ENCODE results near the gene CYB5R3. TPM values are rescaled to one million over a fixed set of nuclear protein-coding genes. Genes with fewer than 3 reads are reported as not detected.

CYB5R3 gene
- total RNA-seq, 1 donor from 2014 or later, result 105 TPM

- no peaks in the 10 kb centered on the region for H3K36me3 Mint-ChIP-seq (ENCODE audit: low read depth)
- no peak overlapping the region for H3K4me3 Mint-ChIP-seq
- no peaks in the 10 kb centered on the region for H3K9me3 Mint-ChIP-seq
- H3K27me3 Mint-ChIP-seq (ENCODE audit: low read depth), result no peaks in the 10 kb centered on the region
- peaks cover 12% of the 10 kb centered on the region for H3K4me1 Mint-ChIP-seq
- no peak for DNase-seq (ENCODE audit: low read depth, low spot score)
- no peak for TF ChIP-seq CTCF (conservative IDR thresholded peaks at IDR 0.05)
- H3K27ac Mint-ChIP-seq (ENCODE audit: unreplicated experiment), result no peak overlapping the region
Observed at GRCh38 chr22:42693055-42693762, 44.0 kb upstream of the CYB5R3 start.

DNA sequence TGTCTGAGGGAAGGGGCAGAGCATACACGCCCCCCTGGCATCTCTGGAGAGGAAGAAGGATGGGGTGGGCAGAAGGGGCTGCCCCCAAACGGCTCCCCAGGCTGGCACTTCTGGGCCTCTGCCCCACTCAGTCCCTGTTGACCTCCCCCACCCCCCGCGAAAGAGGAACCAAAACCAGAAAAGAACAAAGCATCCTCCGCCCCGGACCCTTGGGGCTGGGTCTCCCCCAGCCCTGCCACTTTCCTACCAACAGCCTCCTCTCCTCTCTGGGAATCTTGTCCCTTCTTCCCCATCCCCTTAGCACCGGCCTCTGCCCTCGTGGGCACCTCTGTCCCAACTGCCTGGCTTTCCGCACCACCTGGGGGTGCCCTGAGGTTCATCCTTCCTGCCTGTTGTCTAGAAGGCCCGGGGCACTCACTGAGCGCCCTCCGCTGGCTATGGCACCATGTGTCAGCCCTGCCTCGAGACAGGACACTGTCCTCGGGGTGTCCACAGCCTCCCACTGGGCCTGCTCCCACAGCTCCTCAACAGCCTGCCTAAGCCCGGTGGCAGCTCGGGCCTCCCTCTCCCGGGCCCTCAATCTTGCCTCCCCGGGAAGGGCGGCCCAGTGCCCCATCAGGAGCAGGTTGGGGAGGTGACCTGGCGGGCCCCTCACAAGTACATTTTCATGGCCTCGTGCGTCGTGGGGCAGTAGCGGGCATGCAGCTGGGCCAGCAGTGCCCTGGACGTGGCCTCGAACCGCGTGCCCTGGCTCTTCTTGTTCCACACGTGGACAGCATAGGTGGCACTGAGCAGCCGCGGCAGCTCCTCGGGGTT lies 43.3 kb upstream of the CYB5R3 start:
- no peaks in the 10 kb centered on the region for H3K36me3 Mint-ChIP-seq (ENCODE audit: low read depth)
- no peaks in the 10 kb centered on the region for H3K27me3 Mint-ChIP-seq (ENCODE audit: low read depth)
- peaks cover 13% of the 10 kb centered on the region for H3K4me1 Mint-ChIP-seq
- no peak overlapping the region for H3K27ac Mint-ChIP-seq (ENCODE audit: unreplicated experiment)
- TF ChIP-seq CTCF (conservative IDR thresholded peaks at IDR 0.05), result no peak
- no peak for DNase-seq (ENCODE audit: low read depth, low spot score)
- no peak overlapping the region for H3K4me3 Mint-ChIP-seq
- H3K9me3 Mint-ChIP-seq, result no peaks in the 10 kb centered on the region

DNA sequence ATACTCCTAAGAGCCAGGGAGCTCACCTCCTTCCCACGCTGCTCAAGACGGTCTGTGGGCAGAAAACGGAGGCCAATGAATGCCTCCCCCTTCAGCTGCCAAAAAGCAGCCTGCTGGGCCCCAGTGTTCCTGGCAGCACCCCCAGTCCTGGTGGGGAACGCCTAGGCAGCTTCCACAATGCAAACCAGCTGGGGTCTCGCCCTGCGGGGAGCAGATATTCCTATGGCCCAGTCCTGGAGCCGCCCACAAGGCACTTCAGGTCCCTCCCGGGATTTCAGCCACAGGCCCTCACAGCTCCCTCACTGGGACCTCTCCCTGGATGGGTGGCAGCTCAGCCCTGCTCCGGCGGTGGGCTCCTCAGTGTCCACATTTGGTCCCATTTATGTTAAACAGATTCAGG lies 42.2 kb upstream of the CYB5R3 start:
- H3K4me1 Mint-ChIP-seq, result peaks cover 15% of the 10 kb centered on the region
- no peaks in the 10 kb centered on the region for H3K27me3 Mint-ChIP-seq (ENCODE audit: low read depth)
- H3K27ac Mint-ChIP-seq (ENCODE audit: unreplicated experiment), result no peak overlapping the region
- no peaks in the 10 kb centered on the region for H3K9me3 Mint-ChIP-seq
- no peaks in the 10 kb centered on the region for H3K36me3 Mint-ChIP-seq (ENCODE audit: low read depth)
- no peak overlapping the region for H3K4me3 Mint-ChIP-seq
- DNase-seq (ENCODE audit: low read depth, low spot score), result no peak
- TF ChIP-seq CTCF (conservative IDR thresholded peaks at IDR 0.05), result no peak

GRCh38 chr22:42688241-42689211 lies 39.3 kb upstream of the CYB5R3 start:
- Mint-ChIP-seq H3K27ac (ENCODE audit: unreplicated experiment) (no peak overlapping the region), H3K27me3 (ENCODE audit: low read depth) (no peaks in the 10 kb centered on the region), H3K9me3 (no peaks in the 10 kb centered on the region), H3K4me3 (no peak overlapping the region), H3K4me1 (peaks cover 17% of the 10 kb centered on the region), H3K36me3 (ENCODE audit: low read depth) (no peaks in the 10 kb centered on the region)
- peak; percentile 36 for DNase-seq (ENCODE audit: low read depth, low spot score)
- no peak for TF ChIP-seq CTCF (conservative IDR thresholded peaks at IDR 0.05)

All from neural crest cell (in vitro differentiated cells).